K562 (cell line): ENCODE measurements around the gene IGF2. TPM values are rescaled to one million over a fixed set of nuclear protein-coding genes. Genes with fewer than 3 reads are reported as not detected.

Experiments
- ZNF707 ChIP-seq: fragments of 250-450 bp; sonication (Bioruptor Pico); conservative IDR thresholded peaks from 2 replicates; pipeline ENCODE4 v1.8.0; 2022; ENCODE audit warnings: inconsistent platforms, mild to moderate bottlenecking, moderate library complexity
- polyA plus RNA-seq, 8 experiments: library from polyadenylated mRNA; depleted of rRNA in 4 of 8; stranded (reverse) in 5 of 8; unstranded in 3 of 8; fragments of >200 nt; fragmentation: Nextera tagmentation in 2 of 8; fragmentation: Illumina TruSeq in 1 of 8; extraction: Ambion mirVana in 2 of 8; extraction: Trizol in 1 of 8; gene quantifications; 2 replicates each; pipeline versions ENCODE4 v1.2.1 to v1.2.3, GENCODE V29; 2011 to 2014; ENCODE audit warnings: inconsistent platforms in 1 of 8, missing spikeins in 1 of 8
- total RNA-seq, 7 experiments: library from RNA; depleted of rRNA in 6 of 7; stranded (reverse); fragments of >200 nt in 6 of 7; fragmentation: Illumina TruSeq in 2 of 7; extraction: Trizol in 2 of 7; gene quantifications; 2 replicates each; pipeline versions ENCODE4 v1.2.1 to v1.2.3, GENCODE V29; 2011 to 2021; ENCODE audit warnings: low replicate concordance in 1 of 7
- TF ChIP-seq, protein P1 (sequence below), 2 experiments: fragments of 450-650 bp; IDR thresholded peaks; 2 replicates each; pipeline ENCODE4 v1.6.1; 2016; ENCODE audit warnings: mild to moderate bottlenecking in 2 of 2, borderline replicate concordance in 1 of 2, low read depth in 1 of 2, moderate library complexity in 1 of 2

IGF2 gene
- total and polyA plus RNA-seq, 9 of the 15 experiments (the other 6 are each of a cell fraction or from before 2014, with no cell fraction given) = 0.16 TPM; not detected in 8

DNA sequence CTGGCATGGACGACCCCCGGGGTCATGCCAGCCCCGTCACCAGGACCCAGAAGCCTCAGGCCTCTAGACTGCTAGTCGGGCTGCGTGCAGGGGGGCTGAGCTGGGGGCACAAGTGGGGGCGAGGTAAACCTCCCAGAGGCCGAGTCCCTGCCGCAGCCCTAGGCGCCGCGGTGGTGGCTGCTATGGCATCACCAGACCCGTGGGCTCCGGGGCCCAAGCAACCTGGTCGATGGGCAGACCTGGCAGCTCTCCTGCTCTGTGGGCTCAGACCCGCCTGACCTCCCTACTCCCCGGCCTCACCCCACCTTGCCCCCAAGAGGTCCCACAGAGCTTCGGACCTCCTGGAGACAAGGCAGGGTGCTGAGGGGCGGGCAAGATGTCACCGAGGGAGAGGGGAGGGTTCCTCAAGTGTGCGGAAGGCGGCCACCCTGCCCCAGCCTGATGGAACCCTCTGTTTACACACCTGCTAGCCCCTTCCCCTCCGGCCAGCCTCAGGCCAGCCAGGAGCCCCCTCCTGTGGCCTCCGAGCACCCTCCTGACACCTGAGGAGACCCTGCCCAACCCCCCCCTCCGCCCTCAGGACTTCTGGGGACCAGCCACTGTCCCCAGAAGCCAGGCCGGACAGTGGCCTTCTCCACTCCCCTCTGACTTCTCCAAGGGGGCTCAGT is 9.4 kb downstream of the IGF2 start (continued):
- TF ChIP-seq, protein P1, sequence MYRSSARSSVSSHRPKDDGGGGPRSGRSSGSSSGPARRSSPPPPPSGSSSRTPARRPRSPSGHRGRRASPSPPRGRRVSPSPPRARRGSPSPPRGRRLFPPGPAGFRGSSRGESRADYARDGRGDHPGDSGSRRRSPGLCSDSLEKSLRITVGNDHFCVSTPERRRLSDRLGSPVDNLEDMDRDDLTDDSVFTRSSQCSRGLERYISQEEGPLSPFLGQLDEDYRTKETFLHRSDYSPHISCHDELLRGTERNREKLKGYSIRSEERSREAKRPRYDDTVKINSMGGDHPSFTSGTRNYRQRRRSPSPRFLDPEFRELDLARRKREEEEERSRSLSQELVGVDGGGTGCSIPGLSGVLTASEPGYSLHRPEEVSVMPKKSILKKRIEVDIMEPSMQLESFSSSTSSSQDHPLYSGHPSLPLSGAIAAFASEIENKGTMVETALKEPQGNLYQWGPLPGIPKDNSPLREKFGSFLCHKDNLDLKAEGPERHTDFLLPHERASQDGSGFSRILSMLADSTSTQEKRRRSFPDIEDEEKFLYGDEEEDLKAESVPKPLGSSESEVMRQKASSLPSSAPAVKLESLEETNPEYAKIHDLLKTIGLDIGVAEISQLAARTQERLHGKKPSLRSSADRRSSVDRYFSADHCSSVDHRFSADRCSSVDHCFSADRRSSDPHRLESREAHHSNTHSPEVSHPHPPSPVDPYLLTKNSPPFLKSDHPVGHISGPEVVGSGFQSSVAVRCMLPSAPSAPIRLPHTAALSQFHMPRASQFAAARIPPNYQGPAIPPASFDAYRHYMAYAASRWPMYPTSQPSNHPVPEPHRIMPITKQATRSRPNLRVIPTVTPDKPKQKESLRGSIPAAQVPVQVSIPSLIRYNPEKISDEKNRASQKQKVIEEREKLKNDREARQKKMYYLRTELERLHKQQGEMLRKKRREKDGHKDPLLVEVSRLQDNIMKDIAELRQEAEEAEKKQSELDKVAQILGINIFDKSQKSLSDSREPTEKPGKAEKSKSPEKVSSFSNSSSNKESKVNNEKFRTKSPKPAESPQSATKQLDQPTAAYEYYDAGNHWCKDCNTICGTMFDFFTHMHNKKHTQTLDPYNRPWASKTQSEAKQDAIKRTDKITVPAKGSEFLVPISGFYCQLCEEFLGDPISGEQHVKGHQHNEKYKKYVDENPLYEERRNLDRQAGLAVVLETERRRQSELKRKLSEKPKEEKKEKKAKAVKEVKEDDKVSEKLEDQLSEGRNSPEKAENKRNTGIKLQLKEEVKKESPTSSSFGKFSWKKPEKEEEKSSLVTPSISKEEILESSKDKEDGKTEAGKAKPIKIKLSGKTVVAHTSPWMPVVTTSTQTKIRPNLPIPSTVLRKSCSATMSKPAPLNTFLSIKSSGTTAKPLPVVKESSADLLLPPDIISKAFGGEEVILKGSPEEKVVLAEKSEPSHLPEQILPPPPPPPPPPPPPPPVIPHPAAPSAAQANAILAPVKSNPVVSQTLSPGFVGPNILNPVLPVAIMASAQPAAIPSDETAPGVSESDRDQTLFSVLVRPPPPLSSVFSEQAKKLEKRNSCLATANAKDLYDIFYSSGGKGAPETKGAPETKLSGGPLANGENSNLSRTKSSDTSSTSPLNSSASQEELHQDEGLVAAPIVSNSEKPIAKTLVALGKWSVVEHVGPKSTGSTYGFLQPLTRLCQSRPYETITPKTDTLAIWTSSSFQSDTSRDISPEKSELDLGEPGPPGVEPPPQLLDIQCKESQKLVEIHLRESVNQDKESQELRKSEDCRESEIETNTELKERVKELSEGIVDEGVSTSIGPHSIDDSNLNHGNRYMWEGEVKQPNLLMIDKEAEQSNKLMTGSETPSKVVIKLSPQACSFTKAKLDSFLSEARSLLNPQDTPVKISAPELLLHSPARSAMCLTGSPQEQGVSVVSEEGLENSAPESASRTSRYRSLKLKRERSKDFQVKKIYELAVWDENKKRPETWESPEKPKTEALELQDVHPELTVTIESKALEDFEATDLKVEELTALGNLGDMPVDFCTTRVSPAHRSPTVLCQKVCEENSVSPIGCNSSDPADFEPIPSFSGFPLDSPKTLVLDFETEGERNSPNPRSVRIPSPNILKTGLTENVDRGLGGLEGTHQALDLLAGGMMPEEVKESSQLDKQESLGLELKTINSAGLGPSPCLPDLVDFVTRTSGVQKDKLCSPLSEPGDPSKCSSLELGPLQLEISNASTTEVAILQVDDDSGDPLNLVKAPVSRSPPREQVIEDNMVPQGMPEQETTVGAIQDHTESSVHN (IDR thresholded peaks at IDR 0.05; ENCODE audit: borderline replicate concordance in 1 of 2, low read depth in 1 of 2) = no peak
- no peak for TF ChIP-seq ZNF707
